Heart left ventricle (tissue), 13 donors: ENCODE data around the gene NKAIN2.

ENCODE experiments used
- CTCF ChIP-seq, 12 donors: fragments of 200-600 bp; sonication (generic) in 4 of 12; IDR thresholded peaks; one replicate each; pipeline versions ENCODE4 v1.5.0 to v1.8.0; 2018 to 2022; ENCODE audit warnings: antibody characterized with exemption in 12 of 12, mild to moderate bottlenecking in 5 of 12
- POLR2A ChIP-seq, 2 donors: fragments of 450-650 bp; IDR thresholded peaks; one replicate each; pipeline ENCODE4 v1.6.1; 2017; ENCODE audit warnings: antibody characterized with exemption in 2 of 2, mild to moderate bottlenecking in 2 of 2, moderate library complexity in 2 of 2
- donor health status: ischemic (EF 13 %, LVEDD 7.1; RV severe dilation, severe dysfunction).
- donor health status: DM: no; HTN: yes; CAD: no.
- donor health status: DM: no; HTN: no; CAD: no.
- donor health status: ischemic (EF 25% LVEDD 6.9; RV normal size, moderate dysfunction).
- donor health status: ischemic (EF 25% LVEDD 5.7; RV mildly dilated, moderate dysfunction).
- donor health status: ischemic (EF 35%, LVEDD 5.7; RV mildly dilated, moderate dysfunction).
- donor health status: nonischemic (EF 11% LVEDD 7.7; RV severe dilation, severe dysfunction).
- donor health status: DM: yes; HTN: yes; CAD: no.
- donor health status: PGD.
- donor health status: ischemic (EF 29% LVEDD 5.4; RV normal size, mild dysfunction).
- donor health status: nonischemic (EF 23%, LVEDD 6.1; RV moderate dilation, normal function).

- TF ChIP-seq CTCF (IDR thresholded peaks at IDR 0.05) (no peak), POLR2A (IDR thresholded peaks at IDR 0.05) (no peak)
Observed at GRCh38 chr6:124283486-124283885, 479.8 kb downstream of the NKAIN2 start.
